SJSA1 (cell line): ENCODE data around the gene FRK. TPM values are rescaled to one million over a fixed set of nuclear protein-coding genes. Genes with fewer than 3 reads are reported as not detected.
"Not testable (repeated sequence)": the region's sequence is repeated elsewhere in the genome, so short reads cannot be mapped to it uniquely, and the experiment has no call there.

Source experiments
- DNase-seq, 2 experiments: peaks; one replicate each; pipeline ENCODE4 v3.0.0-alpha.2; 2015 to 2020; ENCODE audit warnings: low spot score in 2 of 2, low read depth in 1 of 2
- H3K27ac ChIP-seq: fragments of 250-450 bp; sonication (Bioruptor Pico); 2 replicates; pipeline ENCODE4 v1.5.1; 2020; ENCODE audit warnings: mild to moderate bottlenecking, moderate library complexity
- H3K27me3 ChIP-seq: fragments of 250-450 bp; sonication (Bioruptor Pico); replicated peaks from 2 replicates; pipeline ENCODE4 v1.5.1; 2020; ENCODE audit warnings: mild to moderate bottlenecking, moderate library complexity
- H3K36me3 ChIP-seq: fragments of 250-450 bp; sonication (Bioruptor Pico); 2 replicates; pipeline ENCODE4 v1.5.1; 2020; ENCODE audit warnings: mild to moderate bottlenecking
- H3K4me1 ChIP-seq: fragments of 250-450 bp; sonication (Bioruptor Pico); replicated peaks from 2 replicates; pipeline ENCODE4 v1.6.1; 2021; ENCODE audit warnings: mild to moderate bottlenecking
- H3K4me3 ChIP-seq: fragments of 250-450 bp; sonication (Bioruptor Pico); 2 replicates; pipeline ENCODE4 v1.5.1; 2020; ENCODE audit warnings: mild to moderate bottlenecking
- H3K9me3 ChIP-seq: fragments of 250-450 bp; sonication (Bioruptor Pico); replicated peaks from 2 replicates; pipeline ENCODE4 v1.5.1; 2020; ENCODE audit warnings: mild to moderate bottlenecking
- total RNA-seq: library from RNA; depleted of rRNA; stranded (reverse); fragments of >200 nt; shearing (Covaris generic); gene quantifications from 2 replicates; pipeline ENCODE4 v1.2.3, GENCODE V29; 2014; rRNA removed

FRK gene, protein sequence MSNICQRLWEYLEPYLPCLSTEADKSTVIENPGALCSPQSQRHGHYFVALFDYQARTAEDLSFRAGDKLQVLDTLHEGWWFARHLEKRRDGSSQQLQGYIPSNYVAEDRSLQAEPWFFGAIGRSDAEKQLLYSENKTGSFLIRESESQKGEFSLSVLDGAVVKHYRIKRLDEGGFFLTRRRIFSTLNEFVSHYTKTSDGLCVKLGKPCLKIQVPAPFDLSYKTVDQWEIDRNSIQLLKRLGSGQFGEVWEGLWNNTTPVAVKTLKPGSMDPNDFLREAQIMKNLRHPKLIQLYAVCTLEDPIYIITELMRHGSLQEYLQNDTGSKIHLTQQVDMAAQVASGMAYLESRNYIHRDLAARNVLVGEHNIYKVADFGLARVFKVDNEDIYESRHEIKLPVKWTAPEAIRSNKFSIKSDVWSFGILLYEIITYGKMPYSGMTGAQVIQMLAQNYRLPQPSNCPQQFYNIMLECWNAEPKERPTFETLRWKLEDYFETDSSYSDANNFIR
- 0.66 and 0.91 TPM in 2 replicates for total RNA-seq

DNA sequence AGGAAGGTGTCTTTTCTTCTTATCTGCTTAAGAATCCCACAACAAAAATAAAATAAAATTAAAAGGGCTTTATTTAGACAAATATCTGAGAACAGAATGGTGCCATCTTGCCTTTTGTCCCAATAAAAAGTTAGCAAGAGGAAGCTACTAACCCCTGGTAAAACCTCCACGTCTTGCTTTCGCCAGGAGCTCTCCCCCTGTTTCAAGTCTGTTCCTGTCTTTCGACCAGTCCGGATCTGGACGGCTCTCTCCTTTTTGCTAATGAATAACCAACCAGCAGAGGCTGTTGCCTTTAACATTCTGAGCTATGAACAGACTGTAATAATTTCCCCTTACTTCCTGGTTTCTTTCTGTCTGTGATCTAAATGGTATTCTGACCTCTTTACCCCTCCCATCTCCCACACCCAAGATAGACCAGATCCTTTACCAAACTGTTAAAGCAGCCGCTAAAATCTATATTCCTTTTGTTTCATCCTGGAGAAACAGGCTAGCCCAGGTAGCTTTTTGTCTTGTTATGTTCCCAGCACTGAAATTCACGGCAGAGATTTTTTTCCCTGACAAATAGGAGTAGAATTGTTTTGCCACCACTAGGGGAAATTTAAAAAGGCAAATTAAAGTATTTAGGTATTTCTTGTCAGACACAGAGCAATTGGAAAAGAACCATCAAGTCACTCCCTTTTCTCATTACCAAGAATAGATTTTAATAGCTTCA, at the start of gene FRK:
Gene FRK (minus strand): TSS at position 320 of the 712 bp plus-strand sequence. CDS start 580 bp downstream, outside the sequence.
- Histone ChIP-seq H3K4me3 (peak within 1 kb of the TSS; percentile 30), H3K36me3 (no peaks in the 10 kb centered on the region), H3K27ac (peak within 1 kb of the TSS; percentile 27; the same call in 1 of the 2 replicates), H3K9me3 (no peaks in the 10 kb centered on the region), H3K27me3 (no peaks in the 10 kb centered on the region), H3K4me1 (no peaks in the 10 kb centered on the region)
- peak in 1 of 2 experiments; percentile 44 for DNase-seq

DNA sequence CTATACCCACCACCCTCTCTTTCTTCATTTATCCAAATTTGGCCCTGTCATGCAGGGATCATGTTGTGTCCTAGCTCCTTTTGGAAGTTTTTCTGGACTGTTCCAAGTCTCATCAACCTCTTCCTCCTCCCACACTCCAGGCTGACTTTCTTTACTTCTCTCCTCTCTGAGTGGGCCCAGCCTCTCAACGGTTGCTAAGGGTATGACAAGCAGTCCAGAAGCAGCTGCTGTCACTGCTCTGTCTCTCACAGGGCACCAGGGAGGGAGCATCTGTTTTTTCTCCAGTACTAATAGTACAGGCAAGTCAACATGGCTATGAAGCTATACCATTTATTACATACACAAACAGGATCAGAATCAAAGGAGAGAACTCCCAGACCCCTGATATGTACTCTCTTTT, 48.1 kb upstream of the FRK start:
- no peak for DNase-seq
- Histone ChIP-seq H3K27ac (no peak overlapping the region), H3K27me3 (no peaks in the 10 kb centered on the region), H3K4me1 (peaks cover 9% of the 10 kb centered on the region), H3K9me3 (no peaks in the 10 kb centered on the region), H3K36me3 (peaks cover 38% of the 10 kb centered on the region), H3K4me3 (no peak overlapping the region)

DNA sequence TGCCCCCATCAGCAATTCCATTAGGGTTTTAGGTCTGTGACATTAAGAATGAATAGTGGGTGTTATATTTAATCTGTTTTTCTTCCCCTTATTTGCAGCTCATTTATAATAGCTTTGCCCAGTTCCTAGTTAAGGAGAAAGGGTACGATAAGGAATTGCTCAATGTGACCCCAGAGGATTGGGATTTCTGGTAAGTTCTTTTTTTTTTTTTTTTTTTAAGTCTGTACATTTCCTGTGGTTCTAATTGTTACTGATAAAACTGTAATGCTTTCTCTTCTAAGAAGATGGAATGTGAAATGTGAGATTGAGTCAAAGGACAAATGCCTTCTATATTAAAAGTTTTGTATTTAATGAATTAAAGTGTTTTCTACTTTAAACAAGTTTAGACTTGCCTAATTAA, 45.5 kb upstream of the FRK start:
- Histone ChIP-seq H3K27me3 (no peaks in the 10 kb centered on the region), H3K36me3 (peaks cover 23% of the 10 kb centered on the region)
- DNase-seq: no peak

DNA sequence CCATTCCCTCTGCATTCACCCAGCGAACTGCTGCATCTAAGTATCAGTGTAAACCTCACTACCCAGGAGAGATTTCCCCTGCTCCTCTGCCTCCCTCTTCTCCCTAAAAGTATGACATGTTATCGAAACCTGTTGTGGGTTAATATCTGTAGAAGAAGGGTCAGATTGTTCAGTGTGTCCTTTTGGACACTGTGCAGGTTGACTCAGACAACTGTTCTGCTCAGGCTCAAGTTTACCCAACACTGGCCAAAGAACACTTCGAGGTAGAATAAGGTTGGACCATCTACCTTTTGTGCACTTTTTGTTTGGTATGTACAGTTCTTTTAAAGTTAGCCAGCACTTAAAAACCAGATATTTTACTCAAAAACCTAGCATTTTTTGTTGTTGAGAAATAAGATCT, 44.6 kb upstream of the FRK start:
- DNase-seq: no peak
- H3K4me3 ChIP-seq: no peak overlapping the region
- H3K4me1 ChIP-seq: peaks cover 16% of the 10 kb centered on the region
- no peaks in the 10 kb centered on the region for H3K27me3 ChIP-seq
- H3K36me3 ChIP-seq: peaks cover 18% of the 10 kb centered on the region
- H3K9me3 ChIP-seq: no peaks in the 10 kb centered on the region
- H3K27ac ChIP-seq: no peak overlapping the region

More for the DNA sequence above, 45.5 kb upstream of the FRK start:
- Histone ChIP-seq H3K9me3 (no peaks in the 10 kb centered on the region), H3K4me3 (no peak overlapping the region), H3K27ac (peak overlapping the region; percentile 19; the same call in 1 of the 2 replicates), H3K4me1 (peaks cover 16% of the 10 kb centered on the region)

DNA sequence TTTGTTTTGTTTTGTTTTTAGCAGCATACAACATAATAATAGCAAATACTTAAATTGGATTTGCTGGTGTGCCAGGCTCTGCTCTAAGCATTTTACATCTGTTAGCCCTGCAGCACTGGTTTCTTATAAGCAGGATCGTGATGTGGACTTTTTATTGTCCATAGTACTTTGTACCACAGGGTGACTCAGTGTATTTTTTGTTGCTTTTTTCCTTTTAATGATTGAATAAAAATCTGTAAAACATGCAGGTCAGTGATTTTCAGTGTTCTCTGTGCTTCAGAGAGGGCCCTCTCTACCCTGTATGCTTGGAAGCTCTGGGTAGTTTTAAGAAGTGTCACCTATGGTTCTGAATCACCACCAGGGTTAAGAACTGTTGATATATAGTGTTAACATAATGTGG, 43.9 kb upstream of the FRK start:
- Histone ChIP-seq H3K4me1 (peaks cover 16% of the 10 kb centered on the region), H3K27ac (no peak overlapping the region), H3K27me3 (no peaks in the 10 kb centered on the region), H3K36me3 (peaks cover 14% of the 10 kb centered on the region), H3K9me3 (no peaks in the 10 kb centered on the region), H3K4me3 (no peak overlapping the region)
- no peak for DNase-seq

DNA sequence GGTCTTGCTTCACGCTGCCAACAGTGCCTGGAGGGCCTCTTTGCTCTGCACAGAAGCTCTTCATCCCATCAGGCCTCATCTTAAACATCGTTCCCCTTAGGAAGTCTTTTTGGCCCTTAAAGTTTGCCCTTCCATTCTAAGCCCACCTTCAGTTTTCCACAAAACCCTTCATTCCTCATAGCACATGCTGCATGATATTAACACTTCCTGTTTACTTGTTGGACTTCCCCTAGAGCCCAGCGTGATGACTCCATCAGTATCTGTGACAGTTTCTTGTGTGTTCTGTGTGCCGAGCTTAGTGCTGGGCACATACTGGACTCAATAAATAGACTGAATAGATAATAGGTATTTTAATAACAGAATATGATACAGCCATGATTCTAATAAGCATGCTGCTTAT, 42.2 kb upstream of the FRK start:
- Histone ChIP-seq H3K4me1 (peaks cover 16% of the 10 kb centered on the region), H3K27ac (no peak overlapping the region), H3K27me3 (no peaks in the 10 kb centered on the region), H3K4me3 (no peak overlapping the region), H3K36me3 (peaks cover 4% of the 10 kb centered on the region; the same call in 1 of the 2 replicates), H3K9me3 (no peaks in the 10 kb centered on the region)
- DNase-seq: no peak

DNA sequence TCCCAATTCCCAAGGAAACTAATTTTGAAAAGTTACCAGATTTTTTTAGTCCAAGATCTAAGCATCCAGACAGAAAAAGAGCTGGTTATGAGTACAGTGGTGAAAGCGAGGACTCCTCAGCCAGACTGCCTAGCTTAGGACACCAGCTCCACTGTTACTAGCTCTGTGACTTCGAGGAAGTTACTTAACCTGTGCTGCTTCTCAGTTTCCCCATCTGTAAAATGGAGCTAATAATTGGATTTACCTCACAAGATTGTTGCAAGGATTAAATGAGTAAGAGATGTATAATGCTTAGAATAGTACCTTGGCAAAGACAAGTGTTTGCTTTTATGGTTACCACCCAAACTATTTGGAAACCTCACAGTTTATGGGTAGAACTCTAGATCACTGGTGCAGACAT, 41.1 kb upstream of the FRK start:
- H3K4me3 ChIP-seq: peak overlapping the region; percentile 77
- H3K4me1 ChIP-seq: peaks cover 12% of the 10 kb centered on the region
- DNase-seq: no peak
- no peak overlapping the region for H3K27ac ChIP-seq
- H3K27me3 ChIP-seq: no peaks in the 10 kb centered on the region
- no peaks in the 10 kb centered on the region; the same call in 1 of the 2 replicates for H3K9me3 ChIP-seq
- H3K36me3 ChIP-seq: peaks cover 4% of the 10 kb centered on the region; the same call in 1 of the 2 replicates

DNA sequence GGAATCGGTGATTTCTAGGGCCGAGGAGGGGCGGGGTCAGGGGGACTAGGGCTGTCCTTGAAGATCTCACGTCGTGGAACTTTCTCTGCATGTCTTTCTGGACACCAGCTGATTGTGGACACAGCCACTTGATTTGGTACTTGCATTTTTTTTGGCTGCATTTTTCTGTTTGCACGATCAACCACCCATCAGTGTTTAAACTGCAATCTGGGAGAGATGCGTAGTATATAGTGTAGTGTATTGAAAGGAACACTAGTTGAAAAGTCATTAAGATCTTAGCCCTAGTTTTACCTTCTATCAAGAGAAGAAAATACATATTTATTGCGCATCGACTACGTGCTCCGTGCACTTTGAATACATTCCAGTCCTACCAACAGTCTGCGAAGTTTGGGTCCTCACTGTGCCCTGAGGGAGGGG, 40.6 kb upstream of the FRK start:
- no peaks in the 10 kb centered on the region for H3K27me3 ChIP-seq
- H3K4me1 ChIP-seq: peaks cover 8% of the 10 kb centered on the region
- peak overlapping the region; percentile 77 for H3K4me3 ChIP-seq
- H3K9me3 ChIP-seq: no peaks in the 10 kb centered on the region; the same call in 1 of the 2 replicates
- H3K36me3 ChIP-seq: peaks cover 4% of the 10 kb centered on the region; the same call in 1 of the 2 replicates
- H3K27ac ChIP-seq: peak overlapping the region; percentile 53; the same call in 1 of the 2 replicates
- no peak for DNase-seq

DNA sequence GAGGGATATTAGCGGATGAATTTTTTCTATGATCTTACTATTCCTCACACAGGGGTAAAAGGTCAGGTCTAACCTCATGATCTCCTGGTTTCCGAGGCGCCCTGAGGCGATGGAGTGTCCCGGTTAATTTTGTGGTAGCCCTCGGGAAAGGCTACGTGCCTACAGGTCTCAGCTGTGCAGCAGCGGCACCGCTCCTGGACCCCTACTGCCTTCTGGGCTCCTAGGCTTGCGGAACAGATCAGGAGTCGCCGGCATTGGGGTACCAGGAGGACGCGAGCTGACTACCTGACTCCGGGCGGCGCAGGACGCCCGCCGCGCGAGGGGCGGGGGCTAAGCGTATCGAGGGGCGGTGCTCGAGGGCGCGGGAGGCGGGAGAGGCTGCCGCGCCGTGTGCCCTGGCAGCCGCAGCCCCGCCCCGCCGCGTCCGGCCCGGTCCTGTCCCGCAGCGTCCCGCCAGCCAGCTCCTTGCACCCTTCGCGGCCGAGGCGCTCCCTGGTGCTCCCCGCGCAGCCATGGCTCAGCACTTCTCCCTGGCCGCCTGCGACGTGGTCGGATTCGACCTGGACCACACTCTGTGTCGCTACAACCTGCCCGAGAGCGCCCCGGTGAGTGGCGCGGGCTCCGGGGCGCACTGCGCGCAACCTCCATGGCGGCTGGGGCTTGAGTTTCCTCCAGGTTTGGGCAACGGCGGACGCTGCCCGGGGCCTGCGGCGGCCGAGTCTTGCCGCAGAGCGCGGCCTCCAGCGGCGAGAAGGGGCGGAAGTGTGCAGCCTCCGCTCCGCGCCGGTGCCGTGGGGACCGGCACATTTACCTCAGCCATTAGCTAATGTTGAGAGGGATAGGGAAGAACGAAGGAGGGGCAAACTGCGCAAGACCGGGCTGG, 40.0 kb upstream of the FRK start, which contains the start of gene NT5DC1:
Gene NT5DC1 (plus strand): TSS at position 435 of the 883 bp plus-strand sequence. CDS start 78 bp downstream, at position 513.
- peak; percentile 75 to 87 for DNase-seq
- H3K9me3 ChIP-seq: no peaks in the 10 kb centered on the region; the same call in 1 of the 2 replicates
- H3K27me3 ChIP-seq: no peaks in the 10 kb centered on the region
- H3K36me3 ChIP-seq: peaks cover 4% of the 10 kb centered on the region; the same call in 1 of the 2 replicates
- peak within 1 kb of the TSS; percentile 77 for H3K4me3 ChIP-seq
- H3K4me1 ChIP-seq: peaks cover 7% of the 10 kb centered on the region
- H3K27ac ChIP-seq: peak within 1 kb of the TSS; percentile 53

DNA sequence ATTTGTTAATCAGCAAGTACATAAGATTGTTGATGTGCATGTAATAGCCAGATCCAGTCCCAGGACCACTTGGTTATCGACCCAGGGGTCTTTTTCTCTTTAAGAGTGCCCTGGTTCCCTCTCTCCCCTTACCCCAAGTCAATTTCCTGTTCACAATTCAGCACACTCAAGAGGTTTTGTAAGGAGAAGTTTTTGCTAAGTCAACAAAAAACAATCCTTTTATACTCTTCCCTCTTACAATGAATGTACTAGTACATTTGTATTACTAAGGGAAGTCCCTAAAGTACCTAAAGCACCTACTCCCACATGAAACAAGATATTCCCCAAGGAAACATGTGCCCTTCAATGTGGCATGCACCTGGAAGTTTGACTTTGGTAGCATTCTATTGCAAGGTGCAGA, 38.3 kb upstream of the FRK start:
- H3K4me1 ChIP-seq: peaks cover 7% of the 10 kb centered on the region
- no peak overlapping the region for H3K4me3 ChIP-seq
- DNase-seq: no peak
- H3K9me3 ChIP-seq: no peaks in the 10 kb centered on the region; the same call in 1 of the 2 replicates
- no peak overlapping the region for H3K27ac ChIP-seq
- no peaks in the 10 kb centered on the region for H3K27me3 ChIP-seq
- peaks cover 4% of the 10 kb centered on the region; the same call in 1 of the 2 replicates for H3K36me3 ChIP-seq

DNA sequence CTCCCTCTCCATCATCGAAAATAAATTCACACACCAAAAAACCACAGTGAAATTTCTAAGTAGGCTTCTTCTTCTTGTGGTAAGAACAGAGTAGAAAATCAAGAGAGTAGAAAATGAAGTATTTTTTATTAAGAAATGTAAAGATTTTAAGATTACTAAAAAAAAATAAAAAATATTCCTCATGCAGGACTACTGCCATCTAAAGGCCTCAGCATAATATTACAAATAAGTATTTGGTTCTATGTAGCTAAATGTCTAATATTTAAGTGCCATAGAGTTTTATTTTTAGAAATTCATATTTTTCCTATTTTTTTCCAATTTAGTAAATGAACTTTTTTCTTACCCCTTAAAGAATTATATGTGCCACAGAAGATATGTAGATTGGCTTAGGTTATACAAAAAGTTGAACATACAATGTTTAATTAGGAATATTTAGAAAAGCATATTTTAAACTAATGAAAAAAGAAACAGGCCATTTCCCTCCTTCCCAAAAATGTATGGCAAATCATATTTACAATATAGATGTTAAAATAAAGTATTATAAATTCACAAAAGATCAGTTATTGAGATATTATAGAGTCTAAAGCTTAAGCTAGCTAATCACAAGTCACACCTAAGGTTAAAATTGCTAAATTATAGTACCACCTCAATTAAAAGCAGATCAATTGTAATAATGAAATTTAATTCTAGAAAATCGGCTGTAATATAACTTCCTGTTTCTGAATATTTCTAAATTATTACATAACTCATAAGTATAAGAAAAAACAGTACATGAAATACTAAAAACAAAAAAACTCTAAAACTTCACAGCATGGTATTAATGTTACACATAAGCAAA, 36.5 kb upstream of the FRK start:
- H3K27me3 ChIP-seq: no peaks in the 10 kb centered on the region
- no peak for DNase-seq

DNA sequence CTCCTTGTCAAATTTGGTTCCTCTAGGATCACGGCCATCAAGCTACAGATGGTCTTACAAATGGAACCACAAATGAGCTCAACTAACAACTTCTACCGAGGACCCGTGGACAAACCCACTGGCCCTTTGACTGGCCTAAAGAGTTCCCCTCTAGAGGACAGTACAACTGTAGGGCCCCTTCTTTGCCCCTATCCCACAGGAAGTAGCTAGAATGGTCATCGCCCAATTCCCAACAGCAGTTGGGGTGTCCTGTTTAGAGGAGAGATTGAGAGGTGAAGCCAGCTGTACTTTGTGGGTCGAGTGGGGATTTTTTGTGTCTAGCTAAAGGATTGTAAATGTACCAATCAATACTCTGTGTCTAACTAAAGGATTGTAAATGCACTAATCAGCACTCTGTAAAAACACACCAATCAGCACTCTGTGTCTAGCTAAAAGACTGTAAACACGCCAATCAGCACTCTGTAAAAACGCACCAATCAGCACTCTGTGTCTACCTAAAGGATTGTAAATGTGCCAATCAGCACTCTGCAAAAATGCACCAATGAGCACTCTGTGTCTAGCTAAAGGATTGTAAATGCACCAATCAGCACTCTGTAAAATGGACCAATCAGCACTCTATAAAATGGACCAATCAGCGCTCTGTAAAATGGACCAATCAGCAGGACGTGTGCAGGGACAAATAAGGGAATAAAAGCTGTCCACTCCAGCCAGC, 35.5 kb upstream of the FRK start:
- H3K27ac ChIP-seq: not testable (repeated sequence)

More for the DNA sequence above, 36.5 kb upstream of the FRK start:
- Histone ChIP-seq H3K36me3 (peaks cover 4% of the 10 kb centered on the region; the same call in 1 of the 2 replicates), H3K27ac (no peak overlapping the region), H3K4me1 (peaks cover 7% of the 10 kb centered on the region), H3K4me3 (no peak overlapping the region), H3K9me3 (no peaks in the 10 kb centered on the region; the same call in 1 of the 2 replicates)

More for the DNA sequence above, 35.5 kb upstream of the FRK start:
- not testable (repeated sequence) for DNase-seq, H3K4me3 ChIP-seq, H3K27me3 ChIP-seq, H3K4me1 ChIP-seq, H3K9me3 ChIP-seq, H3K36me3 ChIP-seq
